Calu3 (cell line): ENCODE measurements around the gene IQCK. TPM values are rescaled to one million over a fixed set of nuclear protein-coding genes. Genes with fewer than 3 reads are reported as not detected.

Source experiments
- BruUV-seq: library from RNA; stranded (reverse); fragments of 400-500 nt; replicated peaks from 2 replicates; lab custom pipeline; 2021; lab: Mats Ljungman, UMichigan
- CTCF ChIA-PET: fragments of 300-600 bp; sonication (Branson Sonifier 250); formaldehyde crosslinking; loops from one replicate; lab custom pipeline; 2022; ENCODE audit warnings: antibody characterized with exemption; lab: Charles Lee
- DNase-seq: peaks from one replicate; pipeline ENCODE4 v3.0.0; 2022
- H3K27ac Mint-ChIP-seq: one replicate; pipeline ENCODE4 v1.8.0; 2022; ENCODE audit warnings: mixed read lengths; ENCODE audit not compliant: unreplicated experiment
- H3K27me3 Mint-ChIP-seq: one replicate; pipeline ENCODE4 v1.8.0; 2022; ENCODE audit warnings: mixed read lengths; ENCODE audit not compliant: unreplicated experiment
- H3K36me3 Mint-ChIP-seq: one replicate; pipeline ENCODE4 v1.8.0; 2022; ENCODE audit warnings: mild to moderate bottlenecking, moderate library complexity, mixed read lengths; ENCODE audit not compliant: insufficient read depth, unreplicated experiment
- H3K4me1 Mint-ChIP-seq: one replicate; pipeline ENCODE4 v1.8.0; 2022; ENCODE audit warnings: mild to moderate bottlenecking, low read depth, mixed read lengths; ENCODE audit not compliant: unreplicated experiment
- H3K4me3 Mint-ChIP-seq: one replicate; pipeline ENCODE4 v1.8.0; 2022; ENCODE audit warnings: mild to moderate bottlenecking, low read depth, moderate library complexity, mixed read lengths; ENCODE audit not compliant: unreplicated experiment
- H3K9me3 Mint-ChIP-seq: one replicate; pipeline ENCODE4 v1.8.0; 2022; ENCODE audit warnings: low read depth, mixed read lengths; ENCODE audit not compliant: unreplicated experiment
- intact Hi-C: fragments of 100-400 bp; cut with micrococcal nuclease; formaldehyde crosslinking; loops from one replicate; pipeline ENCODE4 v1.10.0; 2022; ENCODE audit not compliant: unreplicated experiment
- total RNA-seq: library from RNA; stranded (reverse); gene quantifications from 2 replicates; pipeline ENCODE4 v1.2.3, GENCODE V29; 2022
- TF ChIP-seq, protein P1 (sequence below): fragments of 200-600 bp; IDR thresholded peaks from one replicate; pipeline ENCODE4 v1.8.0; 2022; ENCODE audit warnings: antibody characterized with exemption; ENCODE audit not compliant: unreplicated experiment

Gene IQCK
- total RNA-seq, 1 experiment from 2014 or later: 42.5 TPM

GRCh38 chr16:19718624-19718965, 524 bp downstream of the IQCK start:
- Mint-ChIP-seq H3K27me3 (no peaks in the 10 kb centered on the region), H3K9me3 (no peaks in the 10 kb centered on the region), H3K4me1 (peaks cover 60% of the 10 kb centered on the region), H3K27ac (peak overlapping the region; percentile 89), H3K36me3 (peaks cover 76% of the 10 kb centered on the region), H3K4me3 (peak overlapping the region; percentile 94)
- DNase-seq: peak; percentile 32
- intact Hi-C loops: loop anchor here (2.0 to 5.0 kb wide), 2 partner anchors 116 to 164 kb away; no protein-coding TSS in a partner anchor
- CTCF ChIA-PET: interaction anchor here (0.6 to 2.2 kb wide), 6 partner anchors 28 to 119 kb away, joined by 3 to 5 read pairs (median 4); no protein-coding TSS in a partner anchor
- TF ChIP-seq, protein P1, sequence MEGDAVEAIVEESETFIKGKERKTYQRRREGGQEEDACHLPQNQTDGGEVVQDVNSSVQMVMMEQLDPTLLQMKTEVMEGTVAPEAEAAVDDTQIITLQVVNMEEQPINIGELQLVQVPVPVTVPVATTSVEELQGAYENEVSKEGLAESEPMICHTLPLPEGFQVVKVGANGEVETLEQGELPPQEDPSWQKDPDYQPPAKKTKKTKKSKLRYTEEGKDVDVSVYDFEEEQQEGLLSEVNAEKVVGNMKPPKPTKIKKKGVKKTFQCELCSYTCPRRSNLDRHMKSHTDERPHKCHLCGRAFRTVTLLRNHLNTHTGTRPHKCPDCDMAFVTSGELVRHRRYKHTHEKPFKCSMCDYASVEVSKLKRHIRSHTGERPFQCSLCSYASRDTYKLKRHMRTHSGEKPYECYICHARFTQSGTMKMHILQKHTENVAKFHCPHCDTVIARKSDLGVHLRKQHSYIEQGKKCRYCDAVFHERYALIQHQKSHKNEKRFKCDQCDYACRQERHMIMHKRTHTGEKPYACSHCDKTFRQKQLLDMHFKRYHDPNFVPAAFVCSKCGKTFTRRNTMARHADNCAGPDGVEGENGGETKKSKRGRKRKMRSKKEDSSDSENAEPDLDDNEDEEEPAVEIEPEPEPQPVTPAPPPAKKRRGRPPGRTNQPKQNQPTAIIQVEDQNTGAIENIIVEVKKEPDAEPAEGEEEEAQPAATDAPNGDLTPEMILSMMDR: no peak
- no TSS peak for BruUV-seq

GRCh38 chr16:19722269-19722952, 4.3 kb downstream of the IQCK start:
- H3K27me3 Mint-ChIP-seq: no peaks in the 10 kb centered on the region
- intact Hi-C loops: no loop called here
- no peaks in the 10 kb centered on the region for H3K9me3 Mint-ChIP-seq
- no TSS peak for BruUV-seq
- CTCF ChIA-PET: interaction anchor here (0.6 to 1.4 kb wide), 3 partner anchors 21 to 162 kb away, joined by 3 to 4 read pairs (median 3); no protein-coding TSS in a partner anchor
- TF ChIP-seq, protein P1: no peak
- H3K36me3 Mint-ChIP-seq: peaks cover 39% of the 10 kb centered on the region
- peaks cover 40% of the 10 kb centered on the region for H3K4me1 Mint-ChIP-seq
- DNase-seq: no peak
- H3K4me3 Mint-ChIP-seq: no peak overlapping the region
- H3K27ac Mint-ChIP-seq: no peak overlapping the region

DNA sequence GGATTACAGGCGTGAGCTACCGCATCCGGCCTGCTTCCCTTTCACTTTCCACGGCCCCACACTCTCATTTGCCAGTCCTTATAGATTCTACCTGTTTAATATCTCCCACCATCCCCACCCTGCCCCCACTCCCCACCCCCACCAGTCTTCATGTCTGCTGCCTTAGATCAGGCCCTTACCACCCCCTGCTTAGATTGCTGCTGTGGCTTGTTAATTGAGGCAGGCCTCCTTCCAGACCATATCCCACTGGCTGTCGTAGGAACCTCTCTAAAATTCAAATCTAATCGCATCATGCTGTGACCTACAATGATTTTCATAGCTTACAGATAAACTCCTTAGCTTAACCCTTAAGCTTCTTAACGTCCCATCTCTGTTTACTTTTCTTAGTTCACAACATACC, 4.9 kb downstream of the IQCK start:
- Mint-ChIP-seq H3K4me3 (no peak overlapping the region), H3K9me3 (no peaks in the 10 kb centered on the region), H3K36me3 (peaks cover 33% of the 10 kb centered on the region), H3K27ac (no peak overlapping the region), H3K27me3 (no peaks in the 10 kb centered on the region), H3K4me1 (peaks cover 40% of the 10 kb centered on the region)
- CTCF ChIA-PET: interaction anchor here (0.7 to 1.5 kb wide), 4 partner anchors 20 to 90 kb away, joined by 3 to 4 read pairs (median 4); no protein-coding TSS in a partner anchor
- BruUV-seq: no TSS peak
- DNase-seq: no peak
- TF ChIP-seq, protein P1: no peak
- intact Hi-C loops: no loop called here

GRCh38 chr16:19728636-19728965, 10.5 kb downstream of the IQCK start:
- TF ChIP-seq, protein P1: no peak
- H3K4me1 Mint-ChIP-seq: peaks cover 9% of the 10 kb centered on the region
- H3K36me3 Mint-ChIP-seq: peaks cover 9% of the 10 kb centered on the region
- DNase-seq: no peak
- no peaks in the 10 kb centered on the region for H3K9me3 Mint-ChIP-seq
- H3K4me3 Mint-ChIP-seq: no peak overlapping the region
- BruUV-seq: no TSS peak
- intact Hi-C loops: no loop called here
- no peak overlapping the region for H3K27ac Mint-ChIP-seq
- no peaks in the 10 kb centered on the region for H3K27me3 Mint-ChIP-seq
- CTCF ChIA-PET: interaction anchor here (0.6 to 1.4 kb wide), 2 partner anchors 10 to 100 kb away, joined by 3 read pairs; no protein-coding TSS in a partner anchor
